GM19239 (cell line): ENCODE results near the gene SELENON.
A peak's percentile ranks its signal among the peaks of the same experiment; 100 is the strongest.

Source experiments
- DNase-seq: peaks from one replicate; pipeline ENCODE4 v3.0.0; 2011; ENCODE audit warnings: low spot score; ENCODE audit not compliant: insufficient read length
- FAIRE-seq: peaks from 2 replicates; lab custom pipeline; 2011; peaks lifted over from hg19 to GRCh38; lab: Jason Lieb, UNC

The SELENON gene

DNA sequence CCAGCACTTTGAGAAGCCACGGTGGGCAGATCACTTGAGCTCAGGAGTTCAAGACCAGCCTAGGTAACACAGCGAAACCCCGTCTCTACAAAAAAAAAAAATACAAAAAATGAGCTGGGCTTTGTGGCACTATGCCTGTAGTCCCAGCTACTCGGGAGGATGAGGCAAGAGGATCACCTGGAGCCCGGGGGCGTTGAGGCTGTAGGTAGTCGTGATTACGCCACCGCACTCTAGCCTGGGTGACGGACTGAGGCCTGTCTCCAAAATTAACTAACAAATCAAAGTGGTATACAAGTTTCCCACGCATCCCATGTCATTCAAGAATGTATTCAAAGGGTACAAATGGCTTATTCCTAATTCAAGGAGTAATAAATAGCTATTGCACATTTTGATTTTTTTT is 56.9 kb downstream of the SELENON start:
- FAIRE-seq: no peak

GRCh38 chr1:25858494-25858893 is 58.5 kb downstream of the SELENON start:
- no peak for FAIRE-seq
- no peak for DNase-seq

More for the DNA sequence above, 56.9 kb downstream of the SELENON start:
- no peak for DNase-seq

DNA sequence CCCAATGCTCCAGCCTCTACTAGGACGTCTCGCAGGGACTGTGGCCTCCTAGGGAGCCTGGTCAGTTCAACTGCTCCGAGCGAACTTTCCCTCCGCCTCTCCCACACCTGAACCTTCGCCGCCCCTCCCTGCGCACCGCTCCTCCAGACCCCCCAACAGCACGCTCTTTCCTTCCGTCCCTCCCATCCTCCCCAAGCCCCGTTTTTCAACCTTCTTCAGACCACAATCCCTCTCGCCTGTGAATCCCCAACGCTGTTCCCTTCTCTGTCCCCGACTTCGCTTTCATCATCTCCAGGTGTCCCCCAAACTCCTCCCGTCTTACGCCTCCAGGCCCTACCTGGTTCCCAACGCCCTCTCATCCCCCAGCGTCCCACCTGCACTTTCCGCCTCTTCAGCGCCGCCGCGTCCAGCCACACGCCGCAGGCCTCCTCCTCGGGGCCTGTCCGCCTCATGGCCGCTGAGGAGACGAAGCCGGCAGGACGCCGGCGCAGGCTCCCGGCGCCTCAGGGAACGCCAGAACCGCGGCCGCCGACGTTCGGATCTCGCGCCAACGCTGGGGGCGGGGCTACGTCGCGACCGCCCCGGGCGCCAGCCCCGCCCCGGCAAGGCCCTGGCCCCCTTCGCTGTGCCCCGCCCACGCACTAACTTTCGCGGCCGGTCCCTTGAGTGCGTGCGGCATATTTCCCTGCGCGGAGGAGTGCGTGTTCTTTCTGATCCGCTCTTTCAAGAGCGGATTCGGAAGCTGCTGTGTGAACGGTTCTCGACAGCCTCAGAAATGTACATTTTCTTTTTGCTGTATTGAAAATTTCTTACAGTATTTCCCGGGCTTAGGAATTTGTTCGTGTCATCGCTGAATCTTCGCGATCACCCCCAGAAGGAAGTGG is 59.2 kb downstream of the SELENON start, which contains the start of gene AUNIP:
Gene AUNIP, minus strand, starts transcription at position 552 of the 884 bp plus-strand sequence. Its CDS starts 100 bp downstream, at position 452.
- FAIRE-seq: peak; percentile 86
- DNase-seq: peak; percentile 91

- FAIRE-seq: no peak
- DNase-seq: no peak
Observed at GRCh38 chr1:25861316-25862286, 61.6 kb downstream of the SELENON start.

DNA sequence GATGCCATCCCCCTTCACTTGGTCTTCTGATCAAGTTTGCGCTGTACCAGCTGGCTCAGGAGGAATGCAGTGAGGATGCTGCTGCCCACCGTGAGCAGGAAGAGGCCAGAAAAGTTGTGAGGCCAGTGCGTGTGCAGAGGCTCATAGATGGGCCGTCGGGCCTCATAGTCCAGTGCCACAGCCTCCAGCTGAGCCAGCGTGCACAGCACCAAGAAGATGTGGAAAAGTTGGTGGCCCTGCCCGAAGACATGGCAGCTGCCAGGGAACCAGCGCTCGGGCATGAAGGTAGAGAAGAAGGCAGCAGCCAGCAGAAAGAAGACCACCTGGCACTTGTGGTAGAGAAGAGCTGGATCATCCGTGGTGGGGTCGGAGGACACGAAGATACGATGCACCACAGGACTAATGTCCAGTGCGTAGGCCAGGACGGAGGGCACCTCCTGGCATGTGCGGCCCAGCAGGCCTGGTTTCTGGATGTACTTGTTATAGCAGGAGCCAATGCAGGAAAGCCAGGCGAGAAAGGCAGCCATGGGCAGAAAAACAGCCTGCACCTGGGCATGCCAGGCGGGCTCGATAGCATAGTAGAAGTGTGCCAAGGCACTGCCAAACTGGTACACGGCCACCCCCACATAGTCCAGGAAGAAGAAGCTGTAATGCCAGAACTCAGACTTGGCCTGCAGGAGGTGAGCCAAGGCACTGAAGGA is 62.9 kb downstream of the SELENON start:
- FAIRE-seq: no peak

DNA sequence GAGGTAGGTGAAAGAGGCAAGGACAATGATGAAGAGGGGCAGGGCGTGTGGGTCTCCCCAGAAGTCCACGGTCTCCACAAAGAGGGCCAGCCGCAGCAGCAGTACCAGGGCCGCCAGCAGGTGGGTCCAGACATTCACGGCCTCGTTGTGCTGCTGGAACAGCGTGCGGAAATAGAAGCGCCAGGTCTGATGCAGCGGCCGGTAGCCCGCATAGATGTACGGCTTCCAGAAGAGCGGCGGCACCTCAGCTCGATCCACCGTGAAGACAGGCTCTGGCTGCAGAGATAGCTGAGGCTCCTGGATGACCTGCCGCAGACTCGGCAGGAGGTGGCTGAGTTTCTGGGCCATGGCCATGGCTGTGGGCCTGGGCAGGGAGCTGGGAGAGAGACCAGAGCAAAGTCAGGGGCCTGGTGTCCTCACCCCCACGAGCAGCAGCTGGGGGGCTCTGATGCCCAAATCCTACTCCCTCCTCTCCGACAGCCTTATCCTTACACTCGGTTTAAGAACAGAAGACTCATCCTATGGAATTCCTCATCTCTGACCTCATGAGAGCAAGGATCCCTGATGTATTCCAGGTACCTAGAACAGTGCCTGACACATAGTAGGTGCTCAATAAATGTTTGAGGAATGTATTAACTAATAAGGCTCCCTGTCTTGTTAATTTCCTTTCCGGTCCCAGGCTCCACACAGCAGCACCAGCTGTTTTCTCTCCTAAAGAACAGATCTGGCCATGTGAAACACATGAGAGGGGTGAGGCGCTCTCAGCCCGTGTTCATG is 63.7 kb downstream of the SELENON start:
- DNase-seq: no peak
- no peak for FAIRE-seq

More for the DNA sequence above, 62.9 kb downstream of the SELENON start:
- no peak for DNase-seq

DNA sequence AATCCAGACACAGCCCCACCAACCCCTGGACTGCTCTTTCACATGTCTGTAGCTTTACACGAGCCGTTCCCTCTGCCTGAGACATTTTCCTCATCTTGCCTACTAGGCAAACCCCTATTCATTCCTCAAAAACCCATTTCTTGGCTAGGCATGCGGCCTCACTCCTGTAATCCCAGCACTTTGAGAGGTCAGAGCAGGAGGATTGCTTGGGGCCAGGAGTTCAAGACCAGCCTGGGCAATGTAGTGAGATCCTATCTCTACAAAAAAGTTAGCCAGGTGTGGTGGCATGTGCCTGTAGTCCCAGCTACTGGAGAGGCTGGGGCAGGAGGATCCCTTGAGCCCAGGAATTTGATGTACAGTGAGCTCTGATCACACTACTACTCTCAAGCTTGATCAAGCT is 64.4 kb downstream of the SELENON start:
- DNase-seq: no peak
- no peak for FAIRE-seq

GRCh38 chr1:25866288-25866687 is 66.3 kb downstream of the SELENON start:
- FAIRE-seq (no peak), DNase-seq (no peak)

GRCh38 chr1:25867210-25867991 is 67.4 kb downstream of the SELENON start:
- no peak for FAIRE-seq
- no peak for DNase-seq
